ENCODE measurements around the gene CEP112.

The CEP112 gene

DNA sequence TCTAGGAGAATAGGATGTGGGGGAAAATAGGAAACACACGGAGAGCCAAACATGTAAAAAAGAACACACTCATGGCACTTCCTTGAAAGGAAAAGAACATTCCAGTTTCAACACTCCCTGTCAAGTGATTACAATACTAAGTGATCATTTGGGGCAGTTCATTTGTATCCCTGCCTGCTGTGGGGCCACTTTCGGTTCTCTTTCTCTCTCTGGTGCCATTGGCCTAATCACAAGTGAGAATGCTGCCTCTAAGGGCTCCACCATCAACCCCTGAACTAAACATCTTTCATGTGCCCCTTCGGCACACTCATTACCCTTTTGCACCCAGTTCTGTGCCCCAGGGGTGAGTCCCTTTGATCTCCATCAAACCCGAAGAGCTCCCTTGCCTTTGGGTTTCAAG, 197.3 kb downstream of the CEP112 start:
- Histone ChIP-seq H3K36me3 (ENCODE audit: insufficient read depth) (no peaks in the 10 kb centered on the region), H3K27me3 (ENCODE audit: insufficient read depth, low read depth) (no peaks in the 10 kb centered on the region), H2AFZ (ENCODE audit: low read depth) (no peak overlapping the region), H3K4me1 (ENCODE audit: low read depth, poor library complexity, severe bottlenecking) (no peaks in the 10 kb centered on the region), H4K20me1 (ENCODE audit: insufficient read depth) (no peaks in the 10 kb centered on the region), H3K9ac (no peak overlapping the region), H3K4me2 (no peak overlapping the region), H3K79me2 (ENCODE audit: insufficient read depth, low read depth) (no peaks in the 10 kb centered on the region), H3K27ac (no peak overlapping the region), H3K4me3 (IDR thresholded peaks at IDR 0.05; ENCODE audit: insufficient read depth, low read depth, low read length) (no peak overlapping the region)
- TF ChIP-seq, protein P1, sequence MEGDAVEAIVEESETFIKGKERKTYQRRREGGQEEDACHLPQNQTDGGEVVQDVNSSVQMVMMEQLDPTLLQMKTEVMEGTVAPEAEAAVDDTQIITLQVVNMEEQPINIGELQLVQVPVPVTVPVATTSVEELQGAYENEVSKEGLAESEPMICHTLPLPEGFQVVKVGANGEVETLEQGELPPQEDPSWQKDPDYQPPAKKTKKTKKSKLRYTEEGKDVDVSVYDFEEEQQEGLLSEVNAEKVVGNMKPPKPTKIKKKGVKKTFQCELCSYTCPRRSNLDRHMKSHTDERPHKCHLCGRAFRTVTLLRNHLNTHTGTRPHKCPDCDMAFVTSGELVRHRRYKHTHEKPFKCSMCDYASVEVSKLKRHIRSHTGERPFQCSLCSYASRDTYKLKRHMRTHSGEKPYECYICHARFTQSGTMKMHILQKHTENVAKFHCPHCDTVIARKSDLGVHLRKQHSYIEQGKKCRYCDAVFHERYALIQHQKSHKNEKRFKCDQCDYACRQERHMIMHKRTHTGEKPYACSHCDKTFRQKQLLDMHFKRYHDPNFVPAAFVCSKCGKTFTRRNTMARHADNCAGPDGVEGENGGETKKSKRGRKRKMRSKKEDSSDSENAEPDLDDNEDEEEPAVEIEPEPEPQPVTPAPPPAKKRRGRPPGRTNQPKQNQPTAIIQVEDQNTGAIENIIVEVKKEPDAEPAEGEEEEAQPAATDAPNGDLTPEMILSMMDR (conservative IDR thresholded peaks at IDR 0.05; ENCODE audit: low read depth, low read length): no peak

DNA sequence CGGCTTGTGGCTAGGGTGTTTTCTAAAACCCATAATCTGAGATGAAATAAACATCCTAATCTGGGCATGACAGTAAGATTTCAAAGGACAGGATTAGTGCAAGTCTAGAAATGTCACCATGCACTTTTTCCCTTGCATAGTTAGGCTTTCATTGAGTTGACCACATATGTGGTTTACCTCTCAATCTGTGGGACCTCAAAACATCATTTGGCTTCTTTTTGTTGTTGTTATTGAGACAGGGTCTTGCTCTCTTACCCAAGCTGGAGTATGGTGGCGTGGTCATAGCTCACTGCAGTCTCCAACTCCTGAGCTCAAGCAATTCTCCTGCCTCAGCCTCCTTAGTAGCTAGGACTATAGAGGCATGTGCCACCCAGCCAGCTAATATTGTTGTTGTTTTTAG, 197.8 kb downstream of the CEP112 start:
- Histone ChIP-seq H3K27ac (no peak overlapping the region), H3K79me2 (ENCODE audit: insufficient read depth, low read depth) (no peaks in the 10 kb centered on the region), H3K27me3 (ENCODE audit: insufficient read depth, low read depth) (no peaks in the 10 kb centered on the region), H4K20me1 (ENCODE audit: insufficient read depth) (no peaks in the 10 kb centered on the region), H3K4me1 (ENCODE audit: low read depth, poor library complexity, severe bottlenecking) (no peaks in the 10 kb centered on the region), H2AFZ (ENCODE audit: low read depth) (no peak overlapping the region), H3K9ac (no peak overlapping the region), H3K4me2 (no peak overlapping the region), H3K4me3 (IDR thresholded peaks at IDR 0.05; ENCODE audit: insufficient read depth, low read depth, low read length) (no peak overlapping the region), H3K36me3 (ENCODE audit: insufficient read depth) (no peaks in the 10 kb centered on the region)
- TF ChIP-seq, protein P1 (conservative IDR thresholded peaks at IDR 0.05; ENCODE audit: low read depth, low read length): no peak

DNA sequence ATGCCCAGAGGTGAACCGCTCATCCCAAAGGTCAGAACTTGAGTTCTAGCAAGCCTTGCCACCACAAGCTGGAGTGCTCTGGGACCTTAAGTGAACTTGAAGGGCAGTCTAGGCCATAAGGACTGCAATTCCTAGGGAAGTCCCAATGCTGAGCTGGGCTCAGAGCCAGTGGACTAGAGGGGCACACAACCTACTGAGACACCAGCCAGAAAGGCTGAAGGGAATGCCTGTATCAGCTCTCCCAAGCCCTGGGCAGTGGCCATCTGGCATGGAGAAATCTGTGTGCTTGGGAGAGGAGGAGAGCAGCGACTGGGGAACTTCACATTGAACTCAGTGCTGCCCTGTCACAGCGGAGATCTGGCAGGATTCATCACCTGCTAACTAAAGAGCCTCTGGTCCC, 201.3 kb downstream of the CEP112 start:
- Histone ChIP-seq H2AFZ (ENCODE audit: low read depth) (no peak overlapping the region), H3K36me3 (ENCODE audit: insufficient read depth) (no peaks in the 10 kb centered on the region), H3K27me3 (ENCODE audit: insufficient read depth, low read depth) (no peaks in the 10 kb centered on the region), H3K9ac (no peak overlapping the region), H3K79me2 (ENCODE audit: insufficient read depth, low read depth) (no peaks in the 10 kb centered on the region), H4K20me1 (ENCODE audit: insufficient read depth) (no peaks in the 10 kb centered on the region), H3K4me3 (IDR thresholded peaks at IDR 0.05; ENCODE audit: insufficient read depth, low read depth, low read length) (no peak overlapping the region), H3K4me2 (no peak overlapping the region), H3K27ac (no peak overlapping the region), H3K4me1 (ENCODE audit: low read depth, poor library complexity, severe bottlenecking) (no peaks in the 10 kb centered on the region)
- TF ChIP-seq, protein P1 (conservative IDR thresholded peaks at IDR 0.05; ENCODE audit: low read depth, low read length): no peak

DNA sequence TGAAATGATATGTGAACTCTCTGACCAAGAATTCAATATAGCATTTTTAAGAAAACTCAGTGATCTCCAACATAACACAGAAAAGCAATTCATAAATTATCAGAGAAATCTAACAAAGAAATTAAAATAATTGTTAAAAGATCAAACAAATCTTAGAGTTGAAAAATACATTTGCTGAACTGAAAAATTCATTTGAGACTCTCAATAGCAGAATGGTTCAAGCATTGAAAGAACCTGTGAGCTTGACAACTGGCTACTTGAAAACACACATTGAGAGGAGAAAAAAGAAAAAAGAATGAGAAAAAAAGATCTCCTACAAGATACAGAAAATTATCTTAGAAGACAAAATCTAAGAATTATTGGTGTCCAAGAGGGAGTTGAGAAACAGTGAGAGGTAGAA, 203.5 kb downstream of the CEP112 start:
- no peak overlapping the region for H3K4me2 ChIP-seq
- H3K4me3 ChIP-seq (IDR thresholded peaks at IDR 0.05; ENCODE audit: insufficient read depth, low read depth, low read length): no peak overlapping the region
- H3K4me1 ChIP-seq (ENCODE audit: low read depth, poor library complexity, severe bottlenecking): no peaks in the 10 kb centered on the region
- H3K36me3 ChIP-seq (ENCODE audit: insufficient read depth): no peaks in the 10 kb centered on the region
- no peak overlapping the region for H2AFZ ChIP-seq (ENCODE audit: low read depth)
- no peak overlapping the region for H3K9ac ChIP-seq
- H3K27me3 ChIP-seq (ENCODE audit: insufficient read depth, low read depth): no peaks in the 10 kb centered on the region
- H4K20me1 ChIP-seq (ENCODE audit: insufficient read depth): no peaks in the 10 kb centered on the region
- no peaks in the 10 kb centered on the region for H3K79me2 ChIP-seq (ENCODE audit: insufficient read depth, low read depth)
- H3K27ac ChIP-seq: no peak overlapping the region
- TF ChIP-seq, protein P1 (conservative IDR thresholded peaks at IDR 0.05; ENCODE audit: low read depth, low read length): no peak
